ENCODE measurements around the gene ZBTB3.
A peak's percentile ranks its signal among the peaks of the same experiment; 100 is the strongest.

The ZBTB3 gene

GRCh38 chr11:62755086-62755615 is 1.2 kb upstream of the ZBTB3 start:
- H3K4me1 ChIP-seq (ENCODE audit: control insufficient read depth, insufficient read depth, low read length): no peaks in the 10 kb centered on the region
- POLR2A ChIA-PET: interaction anchor here (1.6 to 3.4 kb wide), 3 partner anchors 12 to 79 kb away, joined by 5 to 137 read pairs (median 22); partner anchors contain the start of genes HNRNPUL2 and TTC9C
- no peak overlapping the region for H3K27ac ChIP-seq (ENCODE audit: extremely low read depth, low read depth, low read length)
- no peaks in the 10 kb centered on the region for H3K9me3 ChIP-seq (ENCODE audit: control insufficient read depth, insufficient read depth, low read depth, low read length)
- TF ChIP-seq ZBTB10 (tag by site-specific recombination; IDR thresholded peaks at IDR 0.05) (no peak), TRIM28 (IDR thresholded peaks at IDR 0.05; ENCODE audit: borderline replicate concordance, low read length) (no peak), GLIS2 (tag by site-specific recombination; IDR thresholded peaks at IDR 0.05) (no peak), ZNF112 (tag by site-specific recombination; IDR thresholded peaks at IDR 0.05) (no peak), MYNN (tag by site-specific recombination; IDR thresholded peaks at IDR 0.05; ENCODE audit: borderline replicate concordance) (no peak), ZNF561 (tag by site-specific recombination; IDR thresholded peaks at IDR 0.05; ENCODE audit: borderline replicate concordance) (no peak), KLF16 (tag by site-specific recombination; IDR thresholded peaks at IDR 0.05) (no peak), ZNF514 (tag by site-specific recombination; IDR thresholded peaks at IDR 0.05) (no peak), ZNF221 (tag by site-specific recombination; IDR thresholded peaks at IDR 0.05; ENCODE audit: borderline replicate concordance) (no peak), ZNF76 (tag by site-specific recombination; IDR thresholded peaks at IDR 0.05; ENCODE audit: borderline replicate concordance, low read depth) (no peak), ZNF600 (tag by site-specific recombination; IDR thresholded peaks at IDR 0.05) (no peak), ZFP3 (tag by site-specific recombination; IDR thresholded peaks at IDR 0.05; ENCODE audit: low read depth) (no peak), ZNF426 (tag by site-specific recombination; IDR thresholded peaks at IDR 0.05) (no peak), ZNF621 (tag by site-specific recombination; IDR thresholded peaks at IDR 0.05) (no peak)
- TF ChIP-seq, protein P1, sequence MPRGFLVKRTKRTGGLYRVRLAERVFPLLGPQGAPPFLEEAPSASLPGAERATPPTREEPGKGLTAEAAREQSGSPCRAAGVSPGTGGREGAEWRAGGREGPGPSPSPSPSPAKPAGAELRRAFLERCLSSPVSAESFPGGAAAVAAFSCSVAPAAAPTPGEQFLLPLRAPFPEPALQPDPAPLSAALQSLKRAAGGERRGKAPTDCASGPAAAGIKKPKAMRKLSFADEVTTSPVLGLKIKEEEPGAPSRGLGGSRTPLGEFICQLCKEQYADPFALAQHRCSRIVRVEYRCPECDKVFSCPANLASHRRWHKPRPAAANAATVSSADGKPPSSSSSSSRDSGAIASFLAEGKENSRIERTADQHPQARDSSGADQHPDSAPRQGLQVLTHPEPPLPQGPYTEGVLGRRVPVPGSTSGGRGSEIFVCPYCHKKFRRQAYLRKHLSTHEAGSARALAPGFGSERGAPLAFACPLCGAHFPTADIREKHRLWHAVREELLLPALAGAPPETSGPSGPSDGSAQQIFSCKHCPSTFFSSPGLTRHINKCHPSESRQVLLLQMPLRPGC (tag by site-specific recombination; IDR thresholded peaks at IDR 0.05): no peak
- CTCF ChIA-PET: interaction anchor here (0.7 to 2.7 kb wide), 4 partner anchors 9 to 31 kb away, joined by 3 to 11 read pairs (median 4); partner anchors contain the start of gene TMEM179B
- peaks cover 0 to 12% of the 10 kb centered on the region in 2 experiments; a peak in 2 of 3 replicates for H3K36me3 ChIP-seq (ENCODE audit: control insufficient read depth in 2 of 2, insufficient read depth in 1 of 2, low read length in 2 of 2)
- H3K4me3 ChIP-seq (ENCODE audit: low read depth, low read length): no peak overlapping the region

- Histone ChIP-seq H3K4me1 (ENCODE audit: control insufficient read depth, insufficient read depth, low read length) (no peaks in the 10 kb centered on the region), H3K4me3 (ENCODE audit: low read depth, low read length) (peak overlapping the region; percentile 21; the same call in 1 of the 2 replicates), H3K36me3 (ENCODE audit: control insufficient read depth in 2 of 2, insufficient read depth in 1 of 2, low read length in 2 of 2) (peaks cover 0 to 18% of the 10 kb centered on the region in 2 experiments; a peak in 2 of 3 replicates), H3K27ac (ENCODE audit: extremely low read depth, low read depth, low read length) (peak overlapping the region; percentile 32; the same call in 1 of the 2 replicates), H3K9me3 (ENCODE audit: control insufficient read depth, insufficient read depth, low read depth, low read length) (no peaks in the 10 kb centered on the region)
- ChIA-PET CTCF (interaction anchor here (0.9 to 2.7 kb wide), 6 partner anchors 16 to 110 kb away, joined by 3 to 11 read pairs (median 4); partner anchors contain the start of genes HNRNPUL2 and TMEM179B), POLR2A (interaction anchor here (0.6 to 3.4 kb wide), 41 partner anchors 7 to 179 kb away, joined by 3 to 137 read pairs (median 6); partner anchors contain the start of genes B3GAT3, BSCL2, C11orf98 and CSKMT)
- TF ChIP-seq ZNF223 (tag by site-specific recombination; IDR thresholded peaks at IDR 0.05) (no peak), ZNF214 (tag by site-specific recombination; IDR thresholded peaks at IDR 0.05; ENCODE audit: borderline replicate concordance) (no peak), ZNF140 (tag by site-specific recombination; IDR thresholded peaks at IDR 0.05) (no peak), SCRT2 (tag by site-specific recombination; IDR thresholded peaks at IDR 0.05) (no peak), ZNF600 (tag by site-specific recombination; IDR thresholded peaks at IDR 0.05) (no peak; the same call in 1 of the 2 replicates), MZF1 (tag by site-specific recombination; IDR thresholded peaks at IDR 0.05; ENCODE audit: borderline replicate concordance) (no peak), HOXD13 (CRISPR knock-in tag; IDR thresholded peaks at IDR 0.05; ENCODE audit: borderline replicate concordance) (no peak), SETDB1 (IDR thresholded peaks at IDR 0.05; ENCODE audit: insufficient read length, low read length) (no peak), ZNF362 (tag by site-specific recombination; IDR thresholded peaks at IDR 0.05) (no peak), GLI2 (tag by site-specific recombination; IDR thresholded peaks at IDR 0.05; ENCODE audit: borderline replicate concordance, low read depth) (no peak)
These were observed 795 bp downstream of the ZBTB3 start for GRCh38 chr11:62752994-62753735.

Measured in HEK293 (cell line).